HG02798 (cell line): Measurements from ENCODE around the gene TBC1D5.
A peak's percentile ranks its signal among the peaks of the same experiment; 100 is the strongest.
"Not testable (repeated sequence)": the region's sequence is repeated elsewhere in the genome, so short reads cannot be mapped to it uniquely, and the experiment has no call there.

Experiments
- ATAC-seq: cut with Tn5 transposase; IDR thresholded peaks from one replicate; pipeline ENCODE4 v1.9.1; 2021; ENCODE audit warnings: mild to moderate bottlenecking; ENCODE audit not compliant: unreplicated experiment, poor library complexity

TBC1D5 gene

DNA sequence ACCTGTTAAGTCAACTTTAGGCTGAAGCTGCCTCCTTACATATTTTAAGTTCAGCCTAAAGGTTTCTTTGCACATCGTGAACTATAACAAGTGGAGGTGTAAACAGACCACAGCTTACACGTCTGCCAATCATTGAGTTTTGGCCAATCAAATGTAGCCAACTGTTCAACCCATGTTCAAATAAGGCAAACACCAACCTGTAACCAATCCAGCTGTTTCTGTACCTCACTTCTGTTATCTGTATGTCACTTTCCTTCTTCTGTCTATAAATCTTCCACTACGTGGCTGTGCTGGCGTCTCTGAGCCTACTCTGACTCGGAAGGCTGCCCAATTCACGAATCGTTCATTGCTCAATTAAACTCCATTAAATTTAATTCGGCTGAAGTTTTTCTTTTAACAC lies 356.0 kb downstream of the TBC1D5 start:
- no peak for ATAC-seq

- no peak for ATAC-seq
Measured at GRCh38 chr3:17384567-17385296, 357.7 kb downstream of the TBC1D5 start.

- ATAC-seq: no peak
Measured at GRCh38 chr3:17373304-17373703, 369.1 kb downstream of the TBC1D5 start.

DNA sequence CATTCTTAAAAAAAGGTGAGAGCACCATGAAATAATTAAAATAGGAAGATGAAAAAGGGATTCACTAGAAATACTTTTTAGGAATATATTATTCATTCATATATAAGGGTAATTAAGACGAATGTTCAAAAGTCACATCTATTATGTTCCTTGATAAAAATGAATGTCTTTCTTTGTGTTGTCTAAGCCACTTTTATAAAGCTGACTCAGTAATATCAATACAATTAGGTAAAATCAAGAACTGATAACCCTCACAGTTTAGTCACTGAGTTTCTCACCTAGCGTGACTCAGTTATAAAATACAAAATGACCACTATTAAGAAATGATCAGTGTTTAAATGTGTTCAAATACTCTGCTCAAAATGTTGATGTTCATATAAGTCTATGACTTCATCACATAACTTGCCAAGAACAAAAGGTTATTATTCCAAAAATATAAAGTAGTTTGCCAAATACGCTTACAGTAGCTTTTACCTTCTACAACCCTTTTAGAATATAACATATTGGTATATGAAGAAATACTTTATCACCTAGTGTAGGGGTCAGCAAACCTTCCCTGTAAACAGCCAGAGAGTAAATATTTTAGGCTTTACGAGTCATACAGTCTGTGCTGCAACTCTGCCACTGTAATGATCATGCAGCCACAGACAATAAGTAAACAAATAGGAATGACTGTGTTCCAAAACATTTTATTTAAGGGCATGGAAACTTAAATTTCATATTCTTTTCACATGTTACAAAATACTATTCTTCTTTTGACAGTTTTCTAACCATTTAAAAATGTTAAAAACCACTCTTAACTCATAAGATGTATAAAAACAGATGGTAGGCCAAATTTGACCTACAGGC lies 369.8 kb downstream of the TBC1D5 start:
- no peak for ATAC-seq

GRCh38 chr3:17369973-17370372 lies 372.5 kb downstream of the TBC1D5 start:
- ATAC-seq: no peak

DNA sequence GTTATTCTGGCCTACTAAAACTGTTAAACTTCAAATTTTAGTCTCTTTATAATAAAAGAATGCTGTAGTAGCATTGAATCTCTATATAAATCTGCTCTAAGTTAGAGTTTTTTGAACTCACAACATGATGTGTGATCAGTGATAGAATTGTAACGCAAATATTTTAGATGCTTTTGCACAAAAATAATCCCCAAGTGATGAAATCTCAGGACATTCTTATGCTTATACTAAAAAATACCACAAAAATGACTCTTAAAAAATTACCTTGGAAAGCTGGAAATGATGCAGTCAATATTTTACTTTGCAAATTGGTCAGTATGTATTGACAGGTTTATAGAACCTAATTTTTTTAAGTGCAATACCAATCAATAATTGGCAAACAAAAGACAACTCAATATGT lies 375.3 kb downstream of the TBC1D5 start:
- no peak for ATAC-seq

- ATAC-seq: no peak
Measured at GRCh38 chr3:17360991-17361390, 381.4 kb downstream of the TBC1D5 start.

- no peak for ATAC-seq
Measured at GRCh38 chr3:17359911-17360310, 382.5 kb downstream of the TBC1D5 start.

DNA sequence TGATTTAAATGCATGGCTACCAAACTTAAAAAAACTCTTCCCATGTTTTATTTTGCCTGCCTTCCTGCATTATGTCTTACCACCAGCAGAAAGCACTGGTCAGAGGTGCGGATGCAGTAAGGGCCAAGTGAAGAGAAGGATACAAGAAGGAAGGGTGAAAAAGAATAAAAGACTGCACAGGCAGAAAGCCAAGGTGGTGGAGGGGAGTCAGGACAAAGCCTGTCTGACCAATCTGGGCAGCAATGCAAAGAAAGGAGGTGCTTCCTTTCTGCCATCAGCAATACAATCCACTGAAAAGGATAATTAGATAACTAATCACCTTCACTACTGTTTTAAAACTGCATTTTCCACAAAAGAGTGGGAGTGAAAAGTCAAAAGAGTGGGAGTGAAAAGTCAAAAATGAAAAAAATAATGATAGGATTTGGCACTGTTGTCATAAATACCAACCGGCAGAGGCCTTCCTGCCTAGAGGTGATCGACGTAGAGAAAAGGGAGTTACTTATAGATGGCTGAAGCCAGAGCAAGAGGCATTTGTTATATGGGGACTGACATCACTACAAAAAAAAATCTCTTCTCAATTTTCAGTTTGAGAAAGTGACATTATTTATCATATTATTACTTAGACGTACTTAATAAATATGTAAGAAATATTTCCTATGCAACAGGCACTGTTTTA lies 385.3 kb downstream of the TBC1D5 start:
- no peak for ATAC-seq

DNA sequence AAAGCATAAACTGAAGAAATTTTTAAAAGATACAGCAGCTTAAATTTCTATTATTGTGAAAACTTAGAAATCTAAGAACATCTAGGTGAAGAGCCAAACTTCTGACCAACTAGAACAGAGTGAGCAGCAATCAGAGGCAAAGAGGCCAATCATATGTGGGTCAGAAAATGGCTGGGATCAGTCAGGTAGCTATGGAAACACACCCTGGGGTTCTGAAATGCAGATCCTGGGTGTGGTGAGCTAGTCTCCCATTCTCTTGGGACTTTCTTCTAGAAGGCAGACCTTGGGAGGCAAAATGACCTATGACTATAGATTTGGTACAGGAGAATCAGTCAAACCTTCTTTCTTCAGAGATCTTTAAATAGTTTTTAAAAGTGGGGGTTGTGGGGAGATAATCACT lies 385.8 kb downstream of the TBC1D5 start:
- no peak for ATAC-seq

DNA sequence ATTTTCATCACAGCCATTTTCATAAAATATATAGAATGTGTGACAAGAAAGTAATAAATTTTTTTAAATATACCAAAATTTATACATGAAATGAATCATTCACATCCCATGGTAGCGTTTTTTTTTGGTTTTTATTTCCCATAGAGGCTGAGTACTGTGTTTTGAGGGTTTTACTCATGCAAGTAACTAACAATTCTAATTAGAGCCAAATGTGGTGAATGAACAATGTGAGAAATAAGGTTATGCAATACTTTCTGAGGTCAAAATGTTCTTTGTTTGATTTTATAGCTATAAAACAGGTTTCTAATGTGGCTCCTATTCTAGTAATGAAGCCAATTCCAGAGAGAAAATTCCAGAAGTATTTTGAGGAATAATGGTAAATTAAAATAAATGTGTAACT lies 386.8 kb downstream of the TBC1D5 start:
- no peak for ATAC-seq

DNA sequence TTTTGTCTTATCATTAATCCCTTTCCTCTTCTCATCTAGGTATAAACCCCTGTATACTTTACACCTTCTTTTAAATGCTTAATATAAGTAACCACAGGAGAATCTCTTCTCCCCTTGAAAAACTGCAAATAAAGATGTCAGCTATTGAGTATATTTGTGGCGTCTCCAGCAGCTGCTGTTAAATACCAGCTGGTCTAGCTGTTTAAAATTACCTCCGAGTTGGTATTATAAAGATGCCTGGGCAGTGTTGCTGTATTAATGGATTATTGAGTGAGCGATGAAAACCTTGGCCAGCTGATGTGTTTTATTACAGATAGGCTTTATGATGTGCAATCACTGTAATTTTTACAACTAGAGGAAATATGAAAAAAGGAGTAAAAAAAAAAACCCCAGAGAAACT lies 388.1 kb downstream of the TBC1D5 start:
- no peak for ATAC-seq

DNA sequence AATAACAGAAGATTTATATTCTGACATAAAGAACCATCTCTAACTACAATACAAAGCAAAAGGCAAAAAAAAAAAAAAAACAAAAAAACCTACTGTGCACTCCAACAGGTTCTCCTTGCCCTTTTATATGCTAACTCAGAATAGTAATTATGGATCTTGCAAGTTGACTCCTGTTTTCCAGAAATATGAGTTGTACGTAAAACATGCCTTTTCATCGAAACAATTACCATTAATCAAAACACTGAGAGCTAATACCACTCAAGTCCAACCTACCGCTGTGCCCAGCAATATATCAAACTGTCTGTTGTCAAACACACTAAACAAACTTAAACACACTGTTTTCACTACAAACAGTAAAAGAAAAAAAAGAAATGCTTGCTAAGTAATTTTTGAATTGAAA lies 389.8 kb downstream of the TBC1D5 start:
- ATAC-seq: no peak

GRCh38 chr3:17351193-17351592 lies 391.2 kb downstream of the TBC1D5 start:
- not testable (repeated sequence) for ATAC-seq

- ATAC-seq: peak; percentile 64
Measured at GRCh38 chr3:17349093-17349492, 393.3 kb downstream of the TBC1D5 start.

DNA sequence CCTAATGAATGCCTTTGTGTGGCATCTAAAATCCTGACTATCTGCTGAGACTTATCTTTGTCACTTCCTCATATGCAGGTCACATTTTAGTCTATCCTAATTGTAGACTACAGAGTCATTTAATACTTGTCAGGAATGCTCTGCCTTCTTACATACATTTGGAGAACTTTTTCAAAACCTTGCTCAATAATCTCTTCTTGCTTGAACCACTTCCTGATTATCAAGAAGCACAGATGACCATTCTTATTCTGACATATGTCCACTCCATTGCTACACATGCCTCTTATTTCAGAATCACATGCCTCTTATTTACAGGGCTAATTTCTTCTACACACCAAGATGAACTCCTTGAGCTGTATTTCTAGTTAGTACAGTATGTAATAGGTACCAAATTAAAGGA lies 400.3 kb downstream of the TBC1D5 start:
- ATAC-seq: no peak

- no peak for ATAC-seq
Measured at GRCh38 chr3:17340693-17341092, 401.7 kb downstream of the TBC1D5 start.

DNA sequence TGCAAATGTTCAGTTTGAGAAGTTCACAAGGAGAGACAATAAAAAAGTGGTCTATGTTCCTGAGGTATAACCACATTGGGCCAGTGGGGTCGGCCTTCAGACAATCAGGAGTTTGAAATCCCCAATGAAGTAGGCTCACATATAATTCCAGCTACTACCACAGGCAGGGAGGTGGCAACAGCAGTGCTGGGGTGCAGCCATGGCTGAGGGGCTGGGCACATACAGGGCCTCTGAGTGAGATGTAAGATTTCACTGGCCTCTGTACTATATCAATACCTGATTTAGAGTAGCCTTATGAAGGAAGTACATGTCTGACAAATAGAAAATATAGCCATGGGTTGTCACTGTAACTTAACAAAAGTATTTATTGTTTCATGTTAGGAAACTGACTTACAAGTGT lies 402.2 kb downstream of the TBC1D5 start:
- ATAC-seq: no peak

DNA sequence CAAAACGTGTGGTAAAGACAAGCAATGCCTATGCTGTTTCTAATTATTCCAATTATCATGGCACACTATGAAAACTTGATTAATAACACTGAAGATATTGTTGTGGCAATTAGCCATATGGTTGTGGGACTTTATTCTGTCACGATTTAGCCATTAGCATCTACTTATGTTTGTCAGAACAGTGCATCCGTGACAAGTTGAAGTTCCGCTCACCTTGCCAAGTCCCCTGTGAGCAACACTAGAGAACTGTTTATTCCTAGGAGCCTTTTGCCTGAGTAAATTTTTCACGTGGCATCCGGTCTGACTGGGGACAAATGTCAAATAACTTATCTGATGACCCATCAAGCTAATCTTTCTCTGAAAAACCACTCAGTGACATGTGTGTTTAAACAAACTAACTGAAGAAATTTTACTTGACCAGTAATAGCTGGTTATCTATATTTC lies 403.3 kb downstream of the TBC1D5 start:
- ATAC-seq: no peak

DNA sequence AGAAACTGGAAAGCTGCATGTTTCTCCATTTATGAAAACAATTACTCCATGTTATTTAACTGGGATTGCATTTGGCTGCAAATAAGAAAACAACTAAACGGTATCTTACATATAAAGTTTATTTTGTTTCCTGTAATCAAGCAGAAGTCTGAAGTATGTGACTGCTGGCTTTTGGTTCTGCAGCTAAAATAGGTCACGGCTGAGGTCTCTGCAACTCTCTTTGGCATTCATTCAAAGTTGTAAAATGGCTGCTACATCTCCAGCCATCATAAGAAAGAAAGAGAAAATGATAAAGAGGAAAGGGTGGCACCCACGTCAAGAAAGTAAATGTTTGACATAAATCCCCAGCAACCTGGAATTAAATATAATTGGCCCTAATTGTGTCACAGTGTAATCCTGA lies 406.1 kb downstream of the TBC1D5 start:
- no peak for ATAC-seq

DNA sequence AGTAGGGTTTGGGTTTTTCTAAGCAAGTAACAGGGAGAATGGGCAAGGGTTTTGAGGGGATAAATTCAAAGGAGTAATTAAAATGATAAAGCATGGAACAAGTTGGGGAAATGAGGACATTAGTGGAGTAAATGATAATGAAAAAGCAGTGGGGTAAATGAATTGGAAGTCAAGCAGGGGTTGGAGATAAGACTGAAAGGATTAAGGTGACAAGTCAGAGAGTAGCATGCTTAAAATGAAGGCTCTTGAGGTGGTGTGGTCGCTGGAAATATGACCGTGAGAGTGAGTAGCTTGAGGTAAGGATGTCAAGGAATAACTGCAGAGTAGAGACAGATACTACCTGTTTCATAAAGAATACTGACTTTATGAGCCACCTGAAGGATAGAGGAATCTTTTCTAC lies 408.5 kb downstream of the TBC1D5 start:
- ATAC-seq: no peak
